HG02884 (cell line): ENCODE results near the gene CMTM7.
"Not testable (repeated sequence)": the region's sequence is repeated elsewhere in the genome, so short reads cannot be mapped to it uniquely, and the experiment has no call there.

Source experiments
- ATAC-seq: cut with Tn5 transposase; IDR thresholded peaks from one replicate; pipeline ENCODE4 v1.9.1; 2021; ENCODE audit warnings: mild to moderate bottlenecking, moderate library complexity; ENCODE audit not compliant: unreplicated experiment

Gene CMTM7

GRCh38 chr3:32381922-32382321 is 9.7 kb upstream of the CMTM7 start:
- no peak for ATAC-seq

GRCh38 chr3:32383136-32383711 is 8.4 kb upstream of the CMTM7 start:
- ATAC-seq: no peak

GRCh38 chr3:32384938-32385337 is 6.7 kb upstream of the CMTM7 start:
- ATAC-seq: no peak

GRCh38 chr3:32387512-32387911 is 4.1 kb upstream of the CMTM7 start:
- no peak for ATAC-seq

- not testable (repeated sequence) for ATAC-seq
Measured at GRCh38 chr3:32389577-32389976, 2.1 kb upstream of the CMTM7 start.

- ATAC-seq: peak; percentile 16
Measured at GRCh38 chr3:32392536-32393302, 1.1 kb downstream of the CMTM7 start.

- ATAC-seq: no peak
Measured at GRCh38 chr3:32395496-32395895, 3.8 kb downstream of the CMTM7 start.

- no peak for ATAC-seq
Measured at GRCh38 chr3:32397941-32398340, 6.3 kb downstream of the CMTM7 start.

GRCh38 chr3:32398531-32398930 is 6.9 kb downstream of the CMTM7 start:
- no peak for ATAC-seq

GRCh38 chr3:32399030-32399620 is 7.5 kb downstream of the CMTM7 start:
- ATAC-seq: no peak

GRCh38 chr3:32401126-32401525 is 9.5 kb downstream of the CMTM7 start:
- ATAC-seq: no peak

GRCh38 chr3:32401556-32402081 is 10.0 kb downstream of the CMTM7 start:
- peak; percentile 54 for ATAC-seq

GRCh38 chr3:32403663-32404062 is 12.0 kb downstream of the CMTM7 start:
- ATAC-seq: no peak

- ATAC-seq: no peak
Measured at GRCh38 chr3:32404714-32405113, 13.1 kb downstream of the CMTM7 start.

GRCh38 chr3:32405155-32405554 is 13.5 kb downstream of the CMTM7 start:
- ATAC-seq: no peak

GRCh38 chr3:32405711-32406323 is 14.2 kb downstream of the CMTM7 start:
- no peak for ATAC-seq

- no peak for ATAC-seq
Measured at GRCh38 chr3:32406486-32407408, 15.1 kb downstream of the CMTM7 start.

GRCh38 chr3:32410367-32411246 is 19.0 kb downstream of the CMTM7 start:
- no peak for ATAC-seq

GRCh38 chr3:32411442-32411841 is 19.8 kb downstream of the CMTM7 start:
- ATAC-seq: no peak

GRCh38 chr3:32412887-32413286 is 21.2 kb downstream of the CMTM7 start:
- ATAC-seq: no peak
